SK-N-SH (cell line): ENCODE measurements around the gene KMT2C. TPM values are rescaled to one million over a fixed set of nuclear protein-coding genes. Genes with fewer than 3 reads are reported as not detected.
A peak's percentile ranks its signal among the peaks of the same experiment; 100 is the strongest.

ENCODE experiments used
- CTCF ChIA-PET: fragments of 300-600, 350-600 bp; formaldehyde crosslinking; extraction: SDS; loops from one replicate; lab custom pipeline; 2021; lab: Yijun Ruan, JAX
- POLR2A ChIA-PET: fragments of 350-600 bp; sonication (Branson Sonifier 250); formaldehyde crosslinking; extraction: SDS; loops from one replicate; lab custom pipeline; 2020; ENCODE audit warnings: antibody characterized with exemption, inconsistent platforms; lab: Yijun Ruan, JAX
- DNase-seq: peaks from one replicate; pipeline ENCODE4 v3.0.0; 2012
- H2AFZ ChIP-seq: fragments of 200-600 bp; sonication (generic); 2 replicates; pipeline ENCODE4 v1.8.1; 2016; ENCODE audit warnings: antibody characterized with exemption, mild to moderate bottlenecking, low read depth
- H3F3A ChIP-seq: fragments of 200-600 bp; sonication (generic); replicated peaks from 2 replicates; pipeline ENCODE3; 2016; ENCODE audit warnings: antibody characterized with exemption, mild to moderate bottlenecking; ENCODE audit not compliant: insufficient read depth
- H3K27ac ChIP-seq, 2 experiments: fragments of 200-500 bp in 1 of 2; fragments of 200-600 bp in 1 of 2; sonication (Bioruptor generic) in 1 of 2; sonication (generic), shearing (Covaris generic) in 1 of 2; 2 replicates each; pipeline versions ENCODE4 v1.5.1 to v1.6.1; 2014 to 2016; ENCODE audit warnings: low read depth in 2 of 2, inconsistent platforms in 1 of 2, low read length in 1 of 2, mild to moderate bottlenecking in 1 of 2, mixed read lengths in 1 of 2
- H3K27me3 ChIP-seq: fragments of 200-600 bp; sonication (generic), shearing (Covaris generic); 2 replicates; pipeline ENCODE4 v1.6.1; 2016; ENCODE audit warnings: mixed run types; ENCODE audit not compliant: insufficient read depth
- H3K36me3 ChIP-seq, 2 experiments: fragments of 200-500 bp in 1 of 2; fragments of 200-600 bp in 1 of 2; sonication (Bioruptor generic) in 1 of 2; sonication (generic) in 1 of 2; replicated peaks in 1 of 2; 2 replicates each; pipeline versions ENCODE3 to v1.5.1; 2014 to 2016; ENCODE audit warnings: low read length in 1 of 2, mild to moderate bottlenecking in 1 of 2; ENCODE audit not compliant: insufficient read depth in 2 of 2, control insufficient read depth in 1 of 2
- H3K4me1 ChIP-seq, 2 experiments: fragments of 200-500 bp in 1 of 2; fragments of 200-600 bp in 1 of 2; sonication (Bioruptor generic) in 1 of 2; sonication (generic), shearing (Covaris generic) in 1 of 2; 2 replicates each; pipeline versions ENCODE4 v1.5.1 to v1.6.1; 2014 to 2016; ENCODE audit warnings: low read depth in 1 of 2, low read length in 1 of 2, mixed run types in 1 of 2; ENCODE audit not compliant: insufficient read depth in 2 of 2, control insufficient read depth in 1 of 2
- H3K4me2 ChIP-seq: fragments of 200-600 bp; sonication (generic), shearing (Covaris generic); 2 replicates; pipeline ENCODE4 v1.6.1; 2017; ENCODE audit warnings: mixed run types
- H3K4me3 ChIP-seq, 2 experiments: fragments of 200-500 bp in 1 of 2; fragments of 200-600 bp in 1 of 2; sonication (Bioruptor generic) in 1 of 2; sonication (generic), shearing (Covaris generic) in 1 of 2; 2 replicates each; pipeline versions ENCODE4 v1.5.1 to v1.8.1; 2014 to 2016; ENCODE audit warnings: low read depth in 2 of 2, inconsistent platforms in 1 of 2, low read length in 1 of 2, mild to moderate bottlenecking in 1 of 2, mixed read lengths in 1 of 2, moderate library complexity in 1 of 2
- H3K79me2 ChIP-seq: fragments of 200-600 bp; sonication (generic); 2 replicates; pipeline ENCODE4 v1.8.1; 2017; ENCODE audit warnings: mild to moderate bottlenecking; ENCODE audit not compliant: insufficient read depth
- H3K9ac ChIP-seq: fragments of 200-600 bp; sonication (generic); 2 replicates; pipeline ENCODE4 v1.6.1; 2017; ENCODE audit warnings: mixed run types
- H3K9me2 ChIP-seq: fragments of 200-600 bp; sonication (generic); 2 replicates; pipeline ENCODE4 v1.6.1; 2017; ENCODE audit warnings: mixed run types
- H3K9me3 ChIP-seq: fragments of 200-600 bp; sonication (generic); 2 replicates; pipeline ENCODE4 v1.6.1; 2017; ENCODE audit warnings: mixed run types, mild to moderate bottlenecking, moderate library complexity
- H4K20me1 ChIP-seq: fragments of 200-600 bp; sonication (generic); 2 replicates; pipeline ENCODE4 v1.6.1; 2017; ENCODE audit warnings: mild to moderate bottlenecking, mixed run types; ENCODE audit not compliant: insufficient read depth
- ELF1 ChIP-seq: IDR thresholded peaks from 2 replicates; pipeline ENCODE4 v1.4.0; 2012
- EP300 ChIP-seq, 2 experiments: IDR thresholded peaks; 2 replicates each; pipeline versions ENCODE4 v1.4.0 to v1.6.1; 2012; ENCODE audit warnings: borderline replicate concordance in 1 of 2, low read depth in 1 of 2, low read length in 1 of 2
- EZH2phosphoT487 ChIP-seq: fragments of 200-600 bp; sonication (generic); IDR thresholded peaks from 2 replicates; pipeline ENCODE4 v1.6.1; 2017; ENCODE audit warnings: low read depth, mixed run types, mild to moderate bottlenecking, antibody characterized with exemption, moderate library complexity, borderline replicate concordance
- FOXM1 ChIP-seq: IDR thresholded peaks from 2 replicates; pipeline ENCODE4 v1.4.0; 2012; ENCODE audit warnings: low read depth, mild to moderate bottlenecking
- GATA2 ChIP-seq: sonication (generic); formaldehyde crosslinking; IDR thresholded peaks from 2 replicates; pipeline ENCODE4 v1.5.0; 2020; ENCODE audit warnings: mild to moderate bottlenecking, missing genetic modification reagents
- MAX ChIP-seq: IDR thresholded peaks from 2 replicates; pipeline ENCODE4 v1.4.0; 2012; ENCODE audit warnings: low read depth
- MEF2A ChIP-seq: IDR thresholded peaks from 2 replicates; pipeline ENCODE4 v1.4.0; 2012; ENCODE audit warnings: low read depth, borderline replicate concordance
- NRF1 ChIP-seq: IDR thresholded peaks from 2 replicates; pipeline ENCODE4 v1.6.1; 2012; ENCODE audit warnings: low read depth, mild to moderate bottlenecking, low read length
- POLR2AphosphoS5 ChIP-seq: IDR thresholded peaks from 2 replicates; pipeline ENCODE4 v1.6.1; 2012; ENCODE audit warnings: low read depth, low read length
- RCOR1 ChIP-seq: fragments of 150-350 bp; IDR thresholded peaks from 2 replicates; pipeline ENCODE4 v1.6.1; 2017; ENCODE audit warnings: antibody characterized with exemption, low read length
- REST ChIP-seq: IDR thresholded peaks from 2 replicates; pipeline ENCODE4 v1.6.1; 2012; ENCODE audit warnings: mild to moderate bottlenecking, low read depth, low read length, moderate library complexity
- RXRA ChIP-seq: IDR thresholded peaks from 2 replicates; pipeline ENCODE4 v1.4.0; 2012; ENCODE audit warnings: low read depth, mild to moderate bottlenecking, borderline replicate concordance
- SIN3A ChIP-seq: IDR thresholded peaks from 2 replicates; pipeline ENCODE4 v1.6.1; 2012; ENCODE audit warnings: low read depth, mild to moderate bottlenecking, low read length, moderate library complexity, borderline replicate concordance
- SMC3 ChIP-seq: IDR thresholded peaks from 2 replicates; pipeline ENCODE4 v1.6.1; 2012; ENCODE audit warnings: low read depth, low read length, improper control_type of control experiment
- TAF1 ChIP-seq: IDR thresholded peaks from 2 replicates; pipeline ENCODE4 v1.6.1; 2012; ENCODE audit warnings: low read depth, mild to moderate bottlenecking, low read length, moderate library complexity, borderline replicate concordance
- TCF12 ChIP-seq: IDR thresholded peaks from 2 replicates; pipeline ENCODE4 v1.4.0; 2012
- TEAD4 ChIP-seq: IDR thresholded peaks from 2 replicates; pipeline ENCODE4 v1.4.0; 2012; ENCODE audit warnings: mild to moderate bottlenecking, borderline replicate concordance; ENCODE audit not compliant: insufficient read depth
- USF1 ChIP-seq: IDR thresholded peaks from 2 replicates; pipeline ENCODE4 v1.4.0; 2012; ENCODE audit warnings: low read depth, borderline replicate concordance
- USF2 ChIP-seq: fragments of 150-350 bp; IDR thresholded peaks from 2 replicates; pipeline ENCODE4 v1.6.1; 2017; ENCODE audit warnings: antibody characterized with exemption, low read length, low read depth, borderline replicate concordance
- WGBS: methylation state at CpG from one replicate; pipeline ENCODE4 v1.1.6; 2017; ENCODE audit warnings: low lambda C conversion rate; 5-methylcytosine and 5-hydroxymethylcytosine counted together
- polyA plus RNA-seq, 3 experiments: library from polyadenylated mRNA; depleted of rRNA; stranded (reverse); fragments of >200 nt; gene quantifications; 2 replicates each; pipeline ENCODE4 v1.2.3, GENCODE V29; 2012

Gene KMT2C
- polyA plus RNA-seq (2012; rRNA removed) = 8.0 and 9.7 TPM in 2 replicates
- 7.1 and 8.4 TPM in 2 replicates for polyA plus RNA-seq (2012; cell fraction: cytosol; rRNA removed)
- 14.7 and 25.2 TPM in 2 replicates for polyA plus RNA-seq (2012; cell fraction: nucleus; rRNA removed)

- H3K36me3 ChIP-seq = peaks cover 0 to 4% of the 10 kb centered on the region in 2 experiments
- peak within 1 kb of the TSS; percentile 86 to 98 for H3K4me3 ChIP-seq
- POLR2A ChIA-PET = no interaction called here
- TF ChIP-seq SIN3A (0 out of 2 replicates have a peak, but pooled peaks have one; percentile 50), RCOR1 (no peak), EZH2phosphoT487 (no peak), MAX (peak; percentile 9; the same call in 1 of the 2 replicates), TCF12 (no peak), POLR2AphosphoS5 (peak; percentile 50; the same call in 1 of the 2 replicates), SMC3 (no peak), NRF1 (peak; percentile 36; the same call in 1 of the 2 replicates), GATA2 (CRISPR knock-in tag) (no peak), USF1 (no peak), USF2 (no peak), MEF2A (no peak), TAF1 (0 out of 2 replicates have a peak, but pooled peaks have one; percentile 26)
- 0% methylated on average over 6 of the region's 107 CpGs for WGBS
- H3K9ac ChIP-seq = peak within 1 kb of the TSS; percentile 88
- peaks cover 50% of the 10 kb centered on the region for H3K79me2 ChIP-seq
- peak; percentile 92 for DNase-seq
- H2AFZ ChIP-seq = peak within 1 kb of the TSS; percentile 99
- peak within 1 kb of the TSS; percentile 96 for H3K4me2 ChIP-seq
- H3K27me3 ChIP-seq = no peaks in the 10 kb centered on the region
- H4K20me1 ChIP-seq = peaks cover 44% of the 10 kb centered on the region
- no peaks in the 10 kb centered on the region for H3K9me3 ChIP-seq
- no peaks in the 10 kb centered on the region for H3K9me2 ChIP-seq
- H3K27ac ChIP-seq = peak within 1 kb of the TSS; percentile 75 to 95
- CTCF ChIA-PET = interaction anchor here (2.2 to 2.8 kb wide), 2 partner anchors 94 to 271 kb away, joined by 7 to 9 read pairs; no protein-coding TSS in a partner anchor
- peaks cover 8 to 11% of the 10 kb centered on the region in 2 experiments for H3K4me1 ChIP-seq
- H3F3A ChIP-seq = peaks cover 18% of the 10 kb centered on the region
These were observed at the start of gene KMT2C for GRCh38 chr7:152435384-152436110. Gene KMT2C, minus strand, starts transcription at chr7:152436003. Its CDS starts 217 bp downstream, at chr7:152435786.

GRCh38 chr7:152481082-152481481 lies 45.3 kb upstream of the KMT2C start:
- H3K4me3 ChIP-seq = no peak overlapping the region
- no peak overlapping the region for H2AFZ ChIP-seq
- 71% methylated on average over 4 of the region's 4 CpGs for WGBS
- H3K27me3 ChIP-seq = no peaks in the 10 kb centered on the region
- H4K20me1 ChIP-seq = no peaks in the 10 kb centered on the region
- no peaks in the 10 kb centered on the region for H3K79me2 ChIP-seq
- H3F3A ChIP-seq = no peaks in the 10 kb centered on the region
- H3K4me1 ChIP-seq = no peaks in the 10 kb centered on the region
- no peaks in the 10 kb centered on the region for H3K9me2 ChIP-seq
- H3K36me3 ChIP-seq = no peaks in the 10 kb centered on the region
- ChIA-PET CTCF (no interaction called here), POLR2A (no interaction called here)
- H3K9me3 ChIP-seq = no peaks in the 10 kb centered on the region
- no peak overlapping the region for H3K4me2 ChIP-seq
- no peak for DNase-seq
- H3K9ac ChIP-seq = no peak overlapping the region
- no peak overlapping the region for H3K27ac ChIP-seq
- TF ChIP-seq MEF2A = no peak
- TF ChIP-seq REST = no peak
- no peak for TF ChIP-seq TEAD4
- TF ChIP-seq RCOR1 = no peak
- TF ChIP-seq RXRA = no peak
- no peak for TF ChIP-seq SMC3
- TF ChIP-seq MAX = no peak
- TF ChIP-seq ELF1 = no peak
- TF ChIP-seq GATA2 (CRISPR knock-in tag) = no peak
- no peak for TF ChIP-seq SIN3A
- no peak for TF ChIP-seq EP300 (IDR thresholded peaks at IDR 0.05; ENCODE audit: borderline replicate concordance in 1 of 2, low read depth in 1 of 2, low read length in 1 of 2)
- no peak for TF ChIP-seq FOXM1
